Upper lobe of left lung (tissue), 4 donors: ENCODE results near the gene SBF2.

Experiments used
- EP300 ChIP-seq, 4 donors: sonication (generic); formaldehyde crosslinking; IDR thresholded peaks; one replicate each; pipeline ENCODE4 v1.5.1; 2017; ENCODE audit warnings: antibody characterized with exemption in 4 of 4, control low read depth in 2 of 4
- POLR2A ChIP-seq, 4 donors: fragments of 450-650 bp; IDR thresholded peaks; one replicate each; pipeline ENCODE4 v1.5.1; 2016 to 2017; ENCODE audit warnings: antibody characterized with exemption in 4 of 4, mild to moderate bottlenecking in 2 of 4
- TF ChIP-seq, protein P1 (sequence below), 6 experiments: fragments of 450-650 bp in 4 of 6; fragments of 200-600 bp in 2 of 6; sonication (generic) in 2 of 6; IDR thresholded peaks; one replicate each; pipeline ENCODE4 v1.5.1; 2016 to 2019; ENCODE audit warnings: antibody characterized with exemption in 6 of 6

DNA sequence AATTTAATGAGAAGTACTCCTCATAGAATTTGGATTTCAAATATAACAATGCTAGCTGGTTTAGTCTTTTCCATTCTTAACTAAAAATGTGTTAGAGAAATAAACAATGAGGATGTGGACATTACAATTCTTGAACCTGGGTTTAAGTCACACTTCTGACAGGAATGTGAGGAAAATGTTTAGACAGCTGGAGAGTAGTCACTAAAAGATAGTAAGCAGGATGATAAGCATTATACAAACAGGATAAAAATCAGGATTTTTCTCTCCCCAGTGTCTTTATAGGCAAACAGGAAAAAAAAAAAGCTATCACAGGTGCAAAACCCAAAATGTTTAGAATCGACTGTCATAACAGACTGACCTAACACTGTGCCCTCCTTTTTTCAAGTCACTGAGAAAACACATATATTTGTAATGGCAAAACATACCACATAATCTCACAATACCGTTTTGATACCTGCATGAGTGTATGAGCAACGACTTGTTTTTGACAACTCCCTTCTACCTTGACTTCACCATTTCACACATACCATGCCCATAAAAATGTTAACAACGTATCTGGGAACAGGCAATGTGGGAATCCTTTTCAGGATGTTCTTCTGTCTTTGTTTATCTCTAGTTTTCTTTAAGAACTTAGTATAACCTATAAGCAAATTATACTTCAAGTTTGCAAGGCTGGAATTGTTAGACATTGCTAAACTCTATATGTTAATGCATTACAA is 242.0 kb downstream of the SBF2 start:
- TF ChIP-seq, protein P1, sequence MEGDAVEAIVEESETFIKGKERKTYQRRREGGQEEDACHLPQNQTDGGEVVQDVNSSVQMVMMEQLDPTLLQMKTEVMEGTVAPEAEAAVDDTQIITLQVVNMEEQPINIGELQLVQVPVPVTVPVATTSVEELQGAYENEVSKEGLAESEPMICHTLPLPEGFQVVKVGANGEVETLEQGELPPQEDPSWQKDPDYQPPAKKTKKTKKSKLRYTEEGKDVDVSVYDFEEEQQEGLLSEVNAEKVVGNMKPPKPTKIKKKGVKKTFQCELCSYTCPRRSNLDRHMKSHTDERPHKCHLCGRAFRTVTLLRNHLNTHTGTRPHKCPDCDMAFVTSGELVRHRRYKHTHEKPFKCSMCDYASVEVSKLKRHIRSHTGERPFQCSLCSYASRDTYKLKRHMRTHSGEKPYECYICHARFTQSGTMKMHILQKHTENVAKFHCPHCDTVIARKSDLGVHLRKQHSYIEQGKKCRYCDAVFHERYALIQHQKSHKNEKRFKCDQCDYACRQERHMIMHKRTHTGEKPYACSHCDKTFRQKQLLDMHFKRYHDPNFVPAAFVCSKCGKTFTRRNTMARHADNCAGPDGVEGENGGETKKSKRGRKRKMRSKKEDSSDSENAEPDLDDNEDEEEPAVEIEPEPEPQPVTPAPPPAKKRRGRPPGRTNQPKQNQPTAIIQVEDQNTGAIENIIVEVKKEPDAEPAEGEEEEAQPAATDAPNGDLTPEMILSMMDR (IDR thresholded peaks at IDR 0.05): no peak
- no peak for TF ChIP-seq POLR2A (IDR thresholded peaks at IDR 0.05)
- TF ChIP-seq EP300 (IDR thresholded peaks at IDR 0.05): no peak
